HPDE6-E6E7 (cell line): ENCODE measurements around the gene LIME1.

Source experiments
- DNase-seq: peaks from one replicate; pipeline ENCODE4 v3.0.0; 2011; ENCODE audit warnings: missing footprints; ENCODE audit errors: extremely low spot score

Gene LIME1

DNA sequence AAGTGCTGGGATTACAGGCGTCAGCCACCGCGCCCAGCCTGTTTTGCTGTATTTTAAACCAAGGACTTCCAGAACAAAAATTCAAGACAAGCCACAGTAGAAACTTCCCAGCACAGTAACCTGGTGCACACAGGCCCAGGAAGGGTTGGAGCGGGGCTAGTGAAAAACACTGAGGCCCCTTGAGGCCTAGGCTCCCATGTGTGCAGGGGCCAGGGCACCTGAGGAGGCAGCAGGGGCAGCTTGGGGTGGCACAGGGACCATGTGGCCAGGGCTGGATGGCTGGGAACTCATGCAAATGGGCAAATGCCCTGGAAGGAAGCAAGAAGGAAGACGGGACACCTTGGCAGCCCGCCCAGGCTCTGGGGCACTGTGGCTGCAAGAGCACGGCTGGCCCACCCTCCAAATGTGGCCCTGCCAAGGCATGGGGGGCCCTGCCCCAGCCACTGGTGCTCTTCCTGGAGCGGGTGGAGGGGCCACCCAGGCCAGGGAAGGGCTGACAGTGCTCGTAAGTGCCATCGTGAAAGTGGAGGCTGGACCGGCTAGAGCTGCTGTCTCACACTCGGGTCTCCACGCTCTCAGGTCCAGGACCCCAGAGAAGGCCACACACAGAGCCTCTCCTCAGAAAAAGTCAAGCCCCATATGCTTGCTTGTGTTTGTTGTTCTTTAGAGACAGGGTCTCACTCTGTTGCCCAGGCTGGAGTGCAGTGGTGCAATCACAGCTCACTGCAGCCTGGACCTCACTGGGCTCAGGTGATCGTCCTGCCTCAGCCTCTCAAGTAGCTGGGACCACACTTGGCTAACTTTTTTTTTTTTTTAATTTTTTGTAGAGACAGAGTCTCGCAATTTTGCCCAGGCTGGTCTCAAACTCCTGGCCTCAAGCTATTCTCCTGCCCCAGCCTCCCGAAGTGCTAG, 13.4 kb downstream of the LIME1 start:
- no peak for DNase-seq

DNA sequence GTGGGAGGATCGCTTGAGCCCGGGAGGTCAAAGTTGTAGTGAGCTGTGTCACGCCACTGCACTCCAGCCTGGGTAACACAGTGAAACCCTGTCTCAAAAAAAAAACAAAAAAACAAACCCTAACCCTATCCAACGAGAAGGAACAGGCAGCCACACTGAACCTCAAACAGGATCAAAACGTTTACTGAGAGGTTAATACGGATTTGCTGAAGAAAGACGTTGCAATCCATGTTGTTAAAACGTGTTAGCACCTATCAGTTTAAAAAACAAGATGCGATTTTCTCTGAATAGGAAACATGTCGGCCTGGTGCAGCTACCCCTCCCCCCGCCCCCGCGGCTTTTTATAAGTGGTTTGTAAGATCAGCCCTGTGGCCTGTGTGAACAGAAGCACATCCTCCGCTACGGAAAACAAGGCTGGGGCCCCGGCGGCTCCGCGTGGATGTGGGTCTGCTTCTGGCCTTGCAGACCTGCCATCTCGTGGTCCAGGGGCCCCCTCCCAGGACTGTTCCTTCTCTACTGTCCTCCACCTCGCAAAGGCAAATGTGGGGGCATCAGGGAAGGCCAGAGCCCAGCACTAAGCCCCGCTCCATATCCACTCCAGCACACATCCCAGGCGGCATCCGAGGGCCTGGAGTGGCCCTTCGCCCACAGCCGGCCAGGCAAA, 14.5 kb downstream of the LIME1 start:
- no peak for DNase-seq

DNA sequence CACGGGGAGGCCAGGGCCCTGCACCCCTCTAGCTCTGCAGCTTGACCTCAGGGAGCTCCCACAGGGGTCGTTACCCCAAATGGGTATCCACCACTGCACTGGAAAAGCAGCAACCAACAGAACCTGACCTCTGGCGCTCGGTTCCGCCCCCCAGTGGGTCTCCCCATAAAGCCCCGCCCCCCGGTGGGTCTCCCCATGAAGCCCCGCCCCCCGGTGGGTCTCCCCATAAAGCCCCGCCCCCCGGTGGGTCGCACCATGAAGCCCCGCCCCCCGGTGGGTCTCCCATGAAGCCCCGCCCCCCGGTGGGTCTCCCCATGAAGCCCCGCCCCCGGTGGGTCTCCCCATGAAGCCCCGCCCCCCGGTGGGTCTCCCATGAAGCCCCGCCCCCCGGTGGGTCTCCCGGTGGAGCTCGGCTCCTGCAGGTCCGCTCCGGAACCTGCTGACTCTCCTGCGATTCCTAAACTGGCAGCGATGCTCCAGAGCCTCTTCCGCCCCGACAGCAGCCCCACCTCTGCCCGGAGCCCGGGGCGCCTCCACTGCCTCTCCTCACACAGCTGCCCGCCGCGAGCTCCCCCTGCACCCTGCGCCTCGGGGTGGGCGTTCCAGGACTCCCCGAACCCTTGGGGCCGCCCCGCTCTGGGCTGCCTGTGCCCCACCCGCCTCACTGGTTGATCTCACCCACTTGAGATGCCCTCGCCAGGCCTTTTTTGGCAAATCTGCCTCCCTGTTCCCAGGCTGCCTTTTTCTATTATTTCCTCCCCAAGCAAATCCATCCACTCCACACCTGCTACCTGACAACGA, 15.2 kb downstream of the LIME1 start:
- no peak for DNase-seq

DNA sequence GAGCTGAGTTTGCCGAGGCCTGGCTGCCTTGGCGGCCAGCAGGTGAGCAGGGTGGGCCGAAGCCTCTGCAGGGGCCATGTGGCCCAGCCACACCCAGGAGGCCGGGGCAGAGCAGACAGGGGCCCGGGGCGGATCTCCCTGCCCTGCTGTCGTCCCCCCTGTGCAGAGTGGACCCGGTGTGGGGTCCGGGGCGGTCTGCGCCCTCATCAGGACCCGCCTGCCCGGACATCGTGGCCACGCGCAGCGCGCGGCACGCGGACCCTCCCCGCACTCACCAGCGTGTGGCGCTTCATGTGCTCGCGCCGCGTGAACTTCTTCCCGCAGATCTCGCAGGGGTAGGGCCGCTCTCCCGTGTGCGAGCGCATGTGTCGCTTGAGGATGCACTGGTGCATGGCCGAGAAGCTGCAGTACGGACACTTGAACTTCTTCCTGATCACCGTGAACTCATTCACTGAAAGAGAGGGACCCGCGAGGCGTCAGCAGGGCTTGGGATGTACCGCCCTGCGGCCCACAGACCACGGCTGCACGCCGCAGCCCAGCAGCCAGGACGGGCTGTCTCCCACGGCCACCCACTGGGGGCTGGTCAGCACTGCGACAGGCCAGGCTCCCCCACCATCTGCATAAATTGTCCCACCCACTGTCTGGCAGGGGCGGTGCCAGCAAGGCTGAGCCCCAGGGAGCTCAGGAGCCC, 16.1 kb downstream of the LIME1 start:
- DNase-seq, result no peak

DNA sequence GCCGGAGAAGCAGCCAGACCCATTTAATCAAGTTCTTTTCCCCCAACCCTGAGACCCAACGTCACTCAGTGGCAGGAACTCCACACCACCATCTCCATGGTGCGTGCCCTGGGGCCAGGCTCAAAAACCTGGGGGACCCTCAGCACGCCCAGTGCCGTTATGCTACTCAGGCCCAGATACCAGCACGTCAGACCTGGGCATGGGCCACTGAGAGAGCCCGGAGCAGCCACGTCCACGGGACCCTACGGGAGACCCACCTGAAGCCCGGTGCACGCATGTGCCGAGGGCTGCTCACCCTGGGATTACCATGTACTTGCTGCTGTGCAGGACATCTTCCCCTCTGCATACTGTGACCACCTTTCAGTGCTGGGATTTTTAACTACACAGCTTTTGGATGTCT, 16.9 kb downstream of the LIME1 start:
- DNase-seq, result no peak

DNA sequence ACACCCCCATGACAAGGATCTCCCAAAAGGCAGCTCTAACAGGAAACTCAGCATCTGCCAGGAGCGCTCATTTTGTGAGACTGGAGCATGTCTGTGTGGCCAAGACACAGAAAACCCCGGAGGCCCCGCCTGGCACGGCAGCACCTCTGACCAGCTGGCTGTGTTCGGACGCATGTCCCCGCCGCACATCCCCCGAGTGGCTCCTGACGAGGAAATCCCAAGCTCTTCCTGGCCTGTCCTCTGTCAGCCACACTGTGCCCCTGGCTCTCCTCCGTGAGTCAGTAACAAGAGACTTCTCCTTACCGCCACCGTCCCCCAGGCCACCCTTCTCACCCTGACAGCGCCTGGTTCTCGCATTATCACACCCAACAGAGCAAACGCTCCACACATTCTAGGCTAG, 17.5 kb downstream of the LIME1 start:
- DNase-seq, result no peak

DNA sequence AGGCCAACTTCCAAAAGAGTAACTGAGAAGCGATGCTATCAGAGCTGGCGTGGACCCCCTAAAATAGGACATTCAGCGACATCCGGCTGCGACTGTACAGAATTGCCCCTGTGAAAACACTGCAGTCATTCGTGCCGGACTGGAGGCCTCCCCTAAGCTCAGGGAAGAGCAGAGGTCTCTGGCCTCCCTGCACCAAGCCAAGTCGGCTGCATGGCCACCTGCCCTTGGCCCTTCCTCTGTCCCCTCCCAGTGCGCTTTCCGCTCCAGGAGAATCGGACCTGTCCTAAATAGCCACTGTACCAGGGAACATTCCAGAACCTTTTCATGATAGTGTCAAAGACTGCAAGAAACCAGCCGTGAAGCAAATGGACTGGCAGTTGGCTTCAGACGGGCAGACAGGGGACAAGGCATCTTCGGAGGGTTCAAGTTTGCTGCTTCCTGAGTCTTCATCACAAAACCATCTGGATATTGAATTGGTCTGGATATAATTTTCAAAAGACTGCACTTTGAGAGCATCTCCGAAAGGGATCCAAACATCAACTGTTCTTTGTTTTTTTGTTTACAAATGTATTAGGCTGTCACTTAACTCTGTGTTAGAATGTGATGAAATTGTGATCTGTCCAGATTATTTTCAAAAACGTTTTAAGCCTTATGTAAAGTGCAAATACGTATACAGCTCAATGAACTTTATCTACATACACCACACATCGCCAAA, 19.6 kb downstream of the LIME1 start:
- no peak for DNase-seq

DNA sequence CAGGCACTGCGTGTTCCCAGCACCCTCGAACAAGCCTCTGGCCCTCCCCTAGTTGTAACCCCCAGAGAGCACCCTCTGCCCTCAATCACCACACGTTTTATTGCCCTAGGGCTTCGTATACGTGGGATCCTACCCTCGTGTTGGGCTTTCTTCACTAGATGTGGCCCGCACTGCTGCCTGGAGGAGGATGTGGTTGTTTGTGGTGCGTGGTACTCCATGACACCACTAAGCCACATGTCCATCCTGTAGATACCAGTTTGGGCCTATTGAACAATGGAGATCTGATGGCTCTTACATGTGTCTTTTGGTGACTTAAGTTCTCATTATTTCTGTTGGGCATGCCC, 20.2 kb downstream of the LIME1 start:
- DNase-seq, result no peak

DNA sequence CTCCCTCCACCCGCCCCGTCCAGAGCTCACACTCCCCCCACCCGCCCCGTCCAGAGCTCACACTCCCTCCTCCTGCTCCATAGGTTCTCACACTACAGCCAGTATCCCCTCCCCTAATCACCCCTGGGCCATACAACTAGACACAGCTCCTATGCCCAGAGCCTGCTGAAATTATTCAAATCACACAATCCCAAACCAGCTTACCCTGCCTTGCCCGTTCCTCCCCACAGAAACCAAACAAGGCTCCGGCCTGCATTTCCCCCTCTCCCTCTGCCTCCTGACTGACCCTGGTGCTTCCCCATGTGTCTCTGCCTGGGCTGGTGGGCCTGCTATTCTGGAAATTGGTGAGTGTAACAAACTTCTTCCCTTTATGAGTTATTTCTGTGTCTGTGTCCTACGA, 21.7 kb downstream of the LIME1 start:
- no peak for DNase-seq

DNA sequence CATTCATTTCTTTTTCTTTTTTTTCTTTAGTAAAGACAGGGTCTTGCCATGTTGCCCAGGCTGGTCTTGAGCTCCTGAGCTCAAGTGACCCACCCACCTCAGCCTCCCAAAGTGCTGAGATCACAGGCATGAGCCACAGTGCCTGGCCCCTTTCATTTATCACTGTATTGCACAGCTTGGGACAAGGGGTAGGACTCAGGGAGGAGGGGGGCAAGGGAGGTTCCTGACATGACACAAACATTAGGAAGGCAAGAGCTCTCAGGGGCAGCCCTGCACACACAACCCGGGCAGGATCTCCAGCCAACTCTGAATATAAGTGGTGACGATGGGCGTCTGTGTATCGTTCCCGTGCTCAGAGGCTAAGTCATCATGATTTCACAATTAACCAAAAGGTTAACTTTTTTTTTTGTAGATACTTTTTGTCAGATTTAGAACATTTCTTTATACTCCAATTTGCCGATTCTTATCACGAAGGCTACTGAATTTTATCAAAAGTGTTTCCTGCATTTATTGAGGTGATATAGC, 23.0 kb downstream of the LIME1 start:
- no peak for DNase-seq

DNA sequence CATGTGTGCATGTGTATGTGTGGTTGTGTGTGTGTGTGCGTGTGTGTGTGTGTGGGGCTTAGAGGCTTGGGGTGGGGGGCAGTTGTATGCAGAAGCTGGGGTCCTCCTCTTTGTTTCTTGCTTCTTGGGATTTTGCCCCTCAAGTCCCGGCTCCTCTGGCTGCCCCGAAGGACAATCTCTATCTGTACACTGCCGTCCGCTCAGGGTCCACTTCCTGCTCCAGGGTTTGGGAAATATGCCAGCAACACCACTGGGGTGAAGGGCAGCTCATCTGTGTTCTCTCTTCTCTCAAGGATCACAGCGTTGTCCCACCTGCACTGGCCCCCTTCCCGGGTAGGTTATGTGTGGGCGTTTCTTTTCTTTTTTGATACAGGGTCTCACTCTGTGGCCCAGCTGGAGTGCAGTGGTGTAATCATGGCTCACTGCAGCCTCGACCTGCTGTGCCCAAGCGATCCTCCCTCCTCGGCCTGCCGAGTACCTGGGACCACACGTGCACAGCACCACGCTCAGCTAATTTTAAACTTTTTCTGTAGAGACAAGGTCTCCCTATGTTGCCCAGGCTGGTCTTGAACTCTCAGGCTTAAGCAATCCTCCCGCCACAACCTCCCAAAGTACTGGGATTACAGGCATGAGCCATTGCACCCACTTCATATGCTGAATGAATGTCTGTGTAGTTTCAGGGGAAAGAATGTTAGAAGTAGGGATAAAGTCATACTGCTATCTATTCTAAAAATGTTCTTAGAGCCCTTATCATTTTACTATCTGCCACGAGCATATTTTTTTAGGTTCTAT, 28.8 kb downstream of the LIME1 start:
- DNase-seq, result no peak

DNA sequence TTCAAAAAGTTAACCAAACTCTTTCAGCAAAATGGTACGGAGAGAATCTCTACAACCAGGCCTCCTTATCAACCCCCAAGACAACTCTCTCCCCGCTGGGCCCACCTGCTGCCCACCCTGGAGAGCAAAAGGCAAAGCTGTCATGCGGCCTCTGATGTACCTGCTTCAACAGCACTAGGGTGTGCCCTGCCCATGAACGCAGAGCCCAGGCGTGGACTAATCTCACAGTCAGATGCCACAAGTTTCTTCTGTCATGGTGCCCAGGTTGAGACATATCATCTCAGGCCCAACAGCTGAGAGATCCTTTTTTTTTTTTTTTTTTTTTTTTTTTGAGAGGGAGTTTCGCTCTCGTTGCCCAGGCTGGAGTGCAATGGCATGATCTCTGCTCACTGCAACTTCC, 29.4 kb downstream of the LIME1 start:
- no peak for DNase-seq

DNA sequence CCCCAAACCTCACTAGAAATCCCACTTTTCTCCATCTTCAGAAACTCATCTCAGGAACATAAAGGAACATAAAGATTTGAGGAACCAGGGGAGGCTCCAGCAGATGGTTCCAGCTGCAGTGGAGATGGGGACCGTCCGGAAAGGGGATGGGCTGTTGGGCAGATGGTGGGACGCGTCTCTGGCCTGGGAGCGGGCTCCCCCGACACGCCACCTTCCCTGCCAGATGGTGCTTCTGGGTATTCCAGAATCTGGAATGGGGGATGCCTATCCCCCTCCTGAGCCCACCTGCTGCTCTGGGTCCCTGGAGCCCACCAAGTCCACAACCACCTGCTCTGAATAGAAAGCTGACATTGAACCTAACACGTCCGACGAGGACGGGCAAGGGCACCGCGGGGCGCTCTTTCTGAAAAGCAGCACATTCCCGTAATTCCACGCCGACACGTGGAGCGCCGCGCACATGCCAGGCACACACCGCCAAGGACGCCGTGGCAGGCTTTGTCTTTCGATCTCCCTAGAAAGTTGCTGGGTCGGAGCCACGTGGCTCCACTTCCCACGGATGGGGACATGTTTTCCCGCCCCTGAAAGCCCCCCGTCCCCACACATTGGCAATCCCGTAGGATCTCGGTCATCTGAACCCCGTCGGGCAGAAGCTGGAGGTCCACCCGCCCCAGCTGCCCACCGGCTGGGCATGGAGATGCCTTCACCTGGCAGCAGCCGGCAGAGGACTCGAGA, 30.4 kb downstream of the LIME1 start:
- no peak for DNase-seq

DNA sequence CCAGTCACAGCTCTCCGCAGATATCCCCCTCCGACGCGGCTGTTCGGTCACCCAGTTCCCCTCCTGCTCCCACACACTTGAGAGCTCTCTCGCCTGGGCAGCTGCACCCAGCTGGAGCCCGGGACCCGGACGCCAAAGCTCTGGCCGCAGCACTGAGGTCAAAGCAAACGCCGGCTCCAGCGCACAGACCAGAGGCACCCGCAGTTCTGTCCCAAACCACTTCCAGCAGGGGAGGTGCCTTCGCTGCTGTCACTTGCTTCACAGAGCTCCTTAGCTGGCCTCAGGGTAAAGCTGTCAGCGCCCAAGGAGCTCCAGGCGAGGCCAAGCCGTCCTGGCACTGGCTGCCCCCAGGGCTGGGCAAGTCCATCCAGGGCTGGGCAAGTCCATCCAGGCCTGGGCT, 31.0 kb downstream of the LIME1 start:
- DNase-seq, result no peak

DNA sequence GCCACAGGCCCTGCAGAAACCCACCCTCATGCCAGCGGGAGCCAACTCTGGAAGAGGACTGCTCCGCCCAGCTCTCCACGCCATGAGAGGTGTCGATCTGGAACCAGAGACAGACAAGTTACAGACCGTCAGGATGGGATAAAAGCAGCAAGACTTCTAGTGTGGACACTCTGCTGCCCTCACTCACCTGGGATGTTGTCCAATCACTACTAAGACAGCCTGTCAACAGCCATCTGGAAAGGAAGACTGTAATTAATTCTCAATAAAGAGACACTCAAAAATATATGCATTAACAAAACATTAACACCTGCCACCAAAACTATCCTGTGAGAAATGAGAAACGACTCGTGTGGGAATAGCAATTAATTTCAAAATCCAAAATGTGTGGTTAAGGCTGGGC, 31.4 kb downstream of the LIME1 start:
- DNase-seq, result no peak

DNA sequence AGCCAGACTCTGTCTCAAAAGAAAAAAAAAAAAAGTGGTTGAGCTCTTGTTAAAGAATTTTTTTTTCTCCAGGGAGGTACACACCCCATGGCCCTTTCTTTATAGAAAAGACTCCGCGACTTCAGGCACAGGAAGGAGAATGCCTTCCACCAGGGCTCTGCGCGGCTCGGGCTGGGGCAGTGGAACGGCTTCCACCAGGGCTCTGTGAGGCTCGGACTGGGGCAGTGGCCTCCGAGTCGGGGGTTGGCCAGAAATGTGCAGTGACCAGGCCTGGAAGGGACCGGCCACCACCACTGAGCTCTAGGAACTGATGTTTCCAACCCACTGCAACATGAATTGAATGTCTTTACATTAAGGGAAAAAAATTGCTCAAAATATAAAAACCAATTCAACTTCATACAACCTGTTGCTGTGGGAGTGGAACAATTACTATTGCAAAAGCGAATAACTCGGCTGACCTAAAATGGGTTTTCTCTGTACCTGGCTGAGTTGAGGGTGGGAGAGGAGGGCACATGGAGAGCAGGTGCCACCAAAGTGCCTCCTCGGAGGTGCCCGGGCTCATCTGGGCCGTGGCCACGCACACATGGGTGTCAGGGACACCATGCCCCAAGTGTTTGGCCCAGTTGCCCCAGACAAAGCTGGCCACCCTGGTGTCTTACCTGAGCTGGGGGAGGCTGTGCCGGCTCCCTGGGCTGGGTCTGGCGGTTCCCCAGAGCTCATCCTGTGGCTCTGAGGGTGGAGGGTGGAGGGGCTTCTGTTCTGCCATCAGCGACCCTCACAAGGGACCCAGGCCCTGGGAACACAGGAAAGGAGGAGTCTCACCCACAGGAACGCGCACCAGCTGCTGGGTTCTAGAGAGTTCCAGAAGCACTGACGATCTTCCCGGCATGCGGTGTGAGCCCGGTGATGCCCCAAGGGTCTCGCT, 32.4 kb downstream of the LIME1 start:
- DNase-seq, result no peak

DNA sequence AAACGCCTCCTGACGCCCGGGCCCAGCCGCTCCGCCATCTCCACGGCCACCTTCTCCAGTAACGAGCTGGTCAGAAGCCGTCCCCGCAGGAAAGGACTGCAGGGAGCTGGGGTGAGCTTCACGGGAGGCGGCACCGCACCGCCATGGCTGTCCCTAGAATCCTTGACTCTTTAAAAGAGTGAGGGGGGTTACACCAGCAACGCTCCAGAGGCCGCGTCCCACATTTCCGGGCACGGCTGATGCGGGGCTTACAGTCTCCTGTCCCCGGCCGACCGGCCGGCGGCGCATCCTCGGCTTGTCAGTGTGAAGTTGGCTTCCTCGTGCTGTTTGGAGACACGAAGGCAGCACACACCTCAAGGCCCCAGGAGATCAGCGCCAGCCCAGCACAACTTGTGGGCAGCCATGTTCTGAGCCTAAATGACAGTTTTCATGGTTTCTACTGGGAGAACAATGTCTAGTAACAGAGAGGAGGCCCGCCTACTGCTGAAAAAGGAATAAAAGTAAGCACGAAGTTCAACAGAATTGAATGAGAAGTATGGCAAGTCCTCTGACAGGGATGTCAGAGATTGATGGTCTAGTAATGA, 33.5 kb downstream of the LIME1 start:
- no peak for DNase-seq

DNA sequence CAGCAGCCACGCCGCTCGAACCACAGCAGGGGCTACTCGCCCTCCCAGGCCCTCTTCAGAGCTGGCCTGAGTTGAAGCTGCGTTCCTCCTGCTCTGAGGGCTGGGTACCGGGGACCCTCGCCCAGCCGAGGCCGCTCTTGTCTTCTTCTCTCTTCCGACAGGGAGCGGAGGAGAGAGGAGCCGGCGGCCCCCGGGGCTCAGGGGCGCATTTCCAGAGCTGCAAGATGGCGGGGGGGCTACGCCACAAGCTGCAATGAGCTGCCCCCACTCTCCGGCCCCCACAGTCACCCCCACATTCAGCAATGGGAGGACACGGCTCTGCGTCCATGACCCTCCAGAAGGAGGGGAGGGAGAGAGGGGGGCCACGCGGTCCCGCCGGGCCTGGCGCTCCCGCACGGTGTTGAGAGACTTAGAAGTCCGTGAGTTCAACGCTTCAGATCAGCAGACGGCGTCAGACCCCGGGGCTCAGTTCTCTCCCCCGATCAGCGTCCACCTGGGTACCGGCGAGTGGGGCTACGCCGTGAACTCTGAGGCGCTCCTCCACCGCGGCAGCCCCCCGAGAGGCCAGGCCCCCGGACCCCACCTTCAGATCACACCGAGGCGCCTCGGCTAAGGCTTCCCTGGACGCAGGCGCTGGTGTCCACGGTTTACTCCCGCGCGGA, 34.7 kb downstream of the LIME1 start:
- no peak for DNase-seq
